Neural progenitor cell (in vitro differentiated cells): Measurements from ENCODE around the gene SDC4. TPM values are rescaled to one million over a fixed set of nuclear protein-coding genes. Genes with fewer than 3 reads are reported as not detected.
A peak's percentile ranks its signal among the peaks of the same experiment; 100 is the strongest.

Experiments used
- DNase-seq: peaks from one replicate; pipeline ENCODE4 v3.0.0-alpha.2; 2016; ENCODE audit warnings: low spot score
- H2AFZ ChIP-seq: fragments of 200-600 bp; sonication (generic); replicated peaks from 2 replicates; pipeline ENCODE4 v1.6.1; 2016; ENCODE audit warnings: antibody characterized with exemption
- H3F3A ChIP-seq: fragments of 200-600 bp; sonication (generic); 2 replicates; pipeline ENCODE4 v1.6.1; 2016; ENCODE audit warnings: antibody characterized with exemption, low read depth
- H3K27ac ChIP-seq: fragments of 200-600 bp; sonication (generic); 2 replicates; pipeline ENCODE4 v1.5.1; 2016; ENCODE audit warnings: mild to moderate bottlenecking
- H3K27me3 ChIP-seq: fragments of 200-600 bp; sonication (generic); 2 replicates; pipeline ENCODE4 v1.6.1; 2016; ENCODE audit warnings: mild to moderate bottlenecking, moderate library complexity
- H3K36me3 ChIP-seq: fragments of 200-600 bp; sonication (generic); 2 replicates; pipeline ENCODE4 v1.5.1; 2016
- H3K4me1 ChIP-seq: fragments of 200-600 bp; sonication (generic); 2 replicates; pipeline ENCODE4 v1.6.1; 2016; ENCODE audit warnings: mixed run types
- H3K4me2 ChIP-seq: fragments of 200-600 bp; sonication (generic); 2 replicates; pipeline ENCODE4 v1.6.1; 2016
- H3K4me3 ChIP-seq: fragments of 200-600 bp; sonication (generic); 2 replicates; pipeline ENCODE4 v1.5.1; 2016
- H3K79me2 ChIP-seq: fragments of 200-600 bp; sonication (generic); 2 replicates; pipeline ENCODE4 v1.6.1; 2016; ENCODE audit warnings: low read depth
- H3K9ac ChIP-seq: fragments of 200-600 bp; sonication (generic); 2 replicates; pipeline ENCODE4 v1.6.1; 2016
- H3K9me3 ChIP-seq: fragments of 200-600 bp; sonication (generic); 2 replicates; pipeline ENCODE4 v1.5.1; 2016; ENCODE audit warnings: low read depth
- H4K20me1 ChIP-seq: fragments of 200-600 bp; sonication (generic); 2 replicates; pipeline ENCODE4 v1.6.1; 2016; ENCODE audit warnings: low read depth
- H3K27ac Mint-ChIP-seq: 3 replicates; pipeline ENCODE4 v1.8.0; 2021; ENCODE audit warnings: mixed read lengths
- H3K27me3 Mint-ChIP-seq: 2 replicates; pipeline ENCODE4 v1.8.0; 2022; ENCODE audit warnings: low read depth, mild to moderate bottlenecking, inconsistent platforms, moderate library complexity, mixed read lengths; ENCODE audit not compliant: insufficient read depth
- H3K36me3 Mint-ChIP-seq: 3 replicates; pipeline ENCODE4 v1.8.0; 2021; ENCODE audit warnings: mixed read lengths
- H3K4me1 Mint-ChIP-seq: 3 replicates; pipeline ENCODE4 v1.8.0; 2021; ENCODE audit warnings: mixed read lengths
- H3K4me3 Mint-ChIP-seq: 3 replicates; pipeline ENCODE4 v1.8.0; 2021; ENCODE audit warnings: mild to moderate bottlenecking, moderate library complexity, mixed read lengths
- H3K9me3 Mint-ChIP-seq: 3 replicates; pipeline ENCODE4 v1.8.0; 2020; ENCODE audit warnings: mixed read lengths
- CTCF ChIP-seq: fragments of 200-600 bp; sonication (generic); IDR thresholded peaks from 2 replicates; pipeline ENCODE4 v1.5.1; 2017; ENCODE audit warnings: antibody characterized with exemption, mild to moderate bottlenecking
- EZH2 ChIP-seq: fragments of 200-600 bp; sonication (generic); IDR thresholded peaks from 2 replicates; pipeline ENCODE4 v1.6.1; 2017; ENCODE audit warnings: antibody characterized with exemption, mild to moderate bottlenecking, moderate library complexity
- EZH2phosphoT487 ChIP-seq: fragments of 200-600 bp; sonication (generic); IDR thresholded peaks from 2 replicates; pipeline ENCODE4 v1.6.1; 2017; ENCODE audit warnings: antibody characterized with exemption
- total RNA-seq: library from RNA; depleted of rRNA; stranded (reverse); fragments of >200 nt; gene quantifications from 2 replicates; pipeline ENCODE4 v1.2.3, GENCODE V29; 2015; ENCODE audit warnings: low replicate concordance

The SDC4 gene
- total RNA-seq, 1 donor from 2014 or later = 19.3 TPM

GRCh38 chr20:45323731-45324130, 24.5 kb downstream of the SDC4 start:
- Mint-ChIP-seq H3K9me3 (no peaks in the 10 kb centered on the region), H3K4me3 (no peak overlapping the region), H3K27me3 (no peaks in the 10 kb centered on the region), H3K27ac (no peak overlapping the region), H3K36me3 (no peaks in the 10 kb centered on the region), H3K4me1 (peaks cover 8% of the 10 kb centered on the region)
- H3K9me3 ChIP-seq = no peaks in the 10 kb centered on the region
- H3K27me3 ChIP-seq = no peaks in the 10 kb centered on the region
- H3K79me2 ChIP-seq = no peaks in the 10 kb centered on the region
- no peak overlapping the region for H3K4me3 ChIP-seq
- no peak overlapping the region for H2AFZ ChIP-seq
- no peak overlapping the region for H3K27ac ChIP-seq
- peaks cover 7% of the 10 kb centered on the region for H3F3A ChIP-seq
- no peaks in the 10 kb centered on the region for H3K36me3 ChIP-seq
- TF ChIP-seq EZH2phosphoT487 (no peak), CTCF (no peak), EZH2 (no peak)
- no peak overlapping the region for H3K9ac ChIP-seq
- peaks cover 12% of the 10 kb centered on the region for H3K4me1 ChIP-seq
- no peak for DNase-seq
- H3K4me2 ChIP-seq = no peak overlapping the region
- no peaks in the 10 kb centered on the region for H4K20me1 ChIP-seq

- no peak overlapping the region for H3K27ac ChIP-seq
- H3K9ac ChIP-seq = no peak overlapping the region
- no peaks in the 10 kb centered on the region for H3K9me3 ChIP-seq
- TF ChIP-seq CTCF (peak; percentile 44), EZH2phosphoT487 (no peak), EZH2 (no peak)
- H3K36me3 ChIP-seq = no peaks in the 10 kb centered on the region
- no peak overlapping the region for H3K4me3 Mint-ChIP-seq
- no peaks in the 10 kb centered on the region for H3K9me3 Mint-ChIP-seq
- no peak overlapping the region for H3K4me3 ChIP-seq
- H3K4me1 Mint-ChIP-seq = peaks cover 8% of the 10 kb centered on the region
- no peak overlapping the region for H3K27ac Mint-ChIP-seq
- H3K27me3 ChIP-seq = no peaks in the 10 kb centered on the region
- DNase-seq = no peak
- H3K27me3 Mint-ChIP-seq = no peaks in the 10 kb centered on the region
- no peak overlapping the region for H2AFZ ChIP-seq
- H3K79me2 ChIP-seq = no peaks in the 10 kb centered on the region
- H4K20me1 ChIP-seq = no peaks in the 10 kb centered on the region
- H3F3A ChIP-seq = peaks cover 7% of the 10 kb centered on the region
- H3K36me3 Mint-ChIP-seq = no peaks in the 10 kb centered on the region
- peaks cover 12% of the 10 kb centered on the region for H3K4me1 ChIP-seq
- no peak overlapping the region for H3K4me2 ChIP-seq
Measured at GRCh38 chr20:45322952-45323383, 25.3 kb downstream of the SDC4 start.

- Mint-ChIP-seq H3K36me3 (no peaks in the 10 kb centered on the region), H3K4me3 (no peak overlapping the region), H3K4me1 (peaks cover 8% of the 10 kb centered on the region), H3K9me3 (no peaks in the 10 kb centered on the region), H3K27me3 (no peaks in the 10 kb centered on the region), H3K27ac (no peak overlapping the region)
- Histone ChIP-seq H3K9me3 (no peaks in the 10 kb centered on the region), H3K27ac (no peak overlapping the region), H3F3A (peaks cover 5% of the 10 kb centered on the region), H3K4me3 (no peak overlapping the region), H3K36me3 (no peaks in the 10 kb centered on the region), H3K27me3 (no peaks in the 10 kb centered on the region), H2AFZ (no peak overlapping the region), H4K20me1 (no peaks in the 10 kb centered on the region), H3K9ac (no peak overlapping the region), H3K79me2 (no peaks in the 10 kb centered on the region), H3K4me1 (peaks cover 12% of the 10 kb centered on the region), H3K4me2 (no peak overlapping the region)
- no peak for DNase-seq
- no peak for TF ChIP-seq CTCF
- TF ChIP-seq EZH2 = no peak
- TF ChIP-seq EZH2phosphoT487 = no peak
Measured at GRCh38 chr20:45320948-45321595, 27.2 kb downstream of the SDC4 start.
